IMR-90 (cell line): ENCODE results near the gene SLC35G6. TPM values are rescaled to one million over a fixed set of nuclear protein-coding genes. Genes with fewer than 3 reads are reported as not detected.

Experiments
- ATAC-seq: fragments of 200-7000 bp; cut with Tn5 transposase; 2 replicates; pipeline ENCODE4 v1.9.1; 2020; ENCODE audit warnings: low read depth, mild to moderate bottlenecking, moderate library complexity
- BruUV-seq: library from RNA; stranded (reverse); fragments of 400-500 nt; replicated peaks from 2 replicates; lab custom pipeline; 2021; lab: Mats Ljungman, UMichigan
- CTCF ChIA-PET: fragments of 300-600 bp; formaldehyde crosslinking; extraction: SDS; loops from one replicate; lab custom pipeline; 2021; ENCODE audit warnings: antibody characterized with exemption; lab: Yijun Ruan, JAX
- POLR2A ChIA-PET: fragments of 300-600 bp; sonication (Branson Sonifier 250); formaldehyde crosslinking; loops from one replicate; lab custom pipeline; 2022; ENCODE audit warnings: antibody characterized with exemption; ENCODE audit not compliant: unreplicated experiment; lab: Charles Lee
- DNase-seq: peaks from one replicate; pipeline ENCODE4 v3.0.0; 2013
- H2AFZ ChIP-seq: replicated peaks from 2 replicates; pipeline ENCODE3; 2013; ENCODE audit warnings: low read length, mild to moderate bottlenecking; ENCODE audit not compliant: poor library complexity
- H2AK5ac ChIP-seq: 2 replicates; pipeline ENCODE4 v1.6.1; 2013; ENCODE audit warnings: low read depth, low read length, inconsistent platforms
- H2AK9ac ChIP-seq: replicated peaks from 2 replicates; pipeline ENCODE3; 2013; ENCODE audit warnings: mild to moderate bottlenecking, low read depth, low read length, moderate library complexity; ENCODE audit not compliant: poor library complexity
- H2BK120ac ChIP-seq: 2 replicates; pipeline ENCODE4 v1.6.1; 2013; ENCODE audit warnings: low read depth, low read length, inconsistent platforms
- H2BK15ac ChIP-seq: 3 replicates; pipeline ENCODE4 v1.6.1; 2013; ENCODE audit warnings: low read depth, low read length, inconsistent platforms
- H2BK20ac ChIP-seq: 2 replicates; pipeline ENCODE4 v1.6.1; 2013; ENCODE audit warnings: low read depth, mild to moderate bottlenecking, inconsistent platforms, low read length, moderate library complexity
- H2BK5ac ChIP-seq: 2 replicates; pipeline ENCODE4 v1.6.1; 2013; ENCODE audit warnings: mild to moderate bottlenecking, low read depth, low read length, inconsistent platforms; ENCODE audit not compliant: poor library complexity, severe bottlenecking
- H3K14ac ChIP-seq: replicated peaks from 2 replicates; pipeline ENCODE4 v1.6.1; 2013; ENCODE audit warnings: low read depth, low read length, inconsistent platforms
- H3K18ac ChIP-seq: 2 replicates; pipeline ENCODE4 v1.6.1; 2013; ENCODE audit warnings: low read depth, low read length, control low read depth
- H3K23ac ChIP-seq: 2 replicates; pipeline ENCODE4 v1.6.1; 2013; ENCODE audit warnings: low read depth, low read length, inconsistent platforms
- H3K27ac ChIP-seq: 2 replicates; pipeline ENCODE4 v1.5.1; 2013; ENCODE audit warnings: mild to moderate bottlenecking, control low read depth, low read length; ENCODE audit not compliant: insufficient read depth
- H3K27me3 ChIP-seq: 2 replicates; pipeline ENCODE4 v1.6.1; 2013; ENCODE audit warnings: low read length; ENCODE audit not compliant: control insufficient read depth, insufficient read depth
- H3K36me3 ChIP-seq: 2 replicates; pipeline ENCODE4 v1.6.1; 2013; ENCODE audit warnings: low read length, mixed read lengths; ENCODE audit not compliant: control insufficient read depth, insufficient read depth
- H3K4ac ChIP-seq: 2 replicates; pipeline ENCODE4 v1.6.1; 2013; ENCODE audit warnings: low read depth, low read length, inconsistent platforms
- H3K4me1 ChIP-seq: 2 replicates; pipeline ENCODE4 v1.6.1; 2013; ENCODE audit warnings: low read length, mixed read lengths; ENCODE audit not compliant: control insufficient read depth, insufficient read depth
- H3K4me2 ChIP-seq: 2 replicates; pipeline ENCODE4 v1.6.1; 2013; ENCODE audit warnings: low read depth, mild to moderate bottlenecking, control low read depth, low read length, moderate library complexity
- H3K4me3 ChIP-seq: 2 replicates; pipeline ENCODE4 v1.5.1; 2013; ENCODE audit warnings: low read depth, mild to moderate bottlenecking, control low read depth, low read length, moderate library complexity; ENCODE audit not compliant: insufficient read depth
- H3K56ac ChIP-seq: 2 replicates; pipeline ENCODE4 v1.6.1; 2013; ENCODE audit warnings: low read length, inconsistent platforms; ENCODE audit not compliant: insufficient read depth; ENCODE audit errors: extremely low read depth
- H3K79me1 ChIP-seq, 2 experiments: 2 replicates each; pipeline ENCODE4 v1.6.1; 2013; ENCODE audit warnings: low read length in 2 of 2, inconsistent platforms in 1 of 2, low read depth in 1 of 2
- H3K9ac ChIP-seq: 2 replicates; pipeline ENCODE4 v1.6.1; 2013; ENCODE audit warnings: low read depth, low read length, control low read depth
- H3K9me1 ChIP-seq: 2 replicates; pipeline ENCODE4 v1.6.1; 2013; ENCODE audit warnings: low read length, inconsistent platforms; ENCODE audit not compliant: insufficient read depth
- H3K9me3 ChIP-seq: 2 replicates; pipeline ENCODE4 v1.6.1; 2013; ENCODE audit warnings: low read length; ENCODE audit not compliant: control insufficient read depth, insufficient read depth
- H4K20me1 ChIP-seq: 2 replicates; pipeline ENCODE4 v1.6.1; 2013; ENCODE audit warnings: low read length, inconsistent platforms; ENCODE audit not compliant: insufficient read depth
- H4K5ac ChIP-seq: 2 replicates; pipeline ENCODE4 v1.6.1; 2013; ENCODE audit warnings: mild to moderate bottlenecking, low read depth, low read length, control low read depth
- H4K8ac ChIP-seq, 2 experiments: 2 replicates each; pipeline ENCODE4 v1.6.1; 2013; ENCODE audit warnings: low read depth in 2 of 2, low read length in 2 of 2, control low read depth in 1 of 2, inconsistent platforms in 1 of 2
- H4K91ac ChIP-seq: 2 replicates; pipeline ENCODE4 v1.6.1; 2013; ENCODE audit warnings: low read depth, low read length, inconsistent platforms; ENCODE audit not compliant: insufficient read depth
- BHLHE40 ChIP-seq: fragments of 150-350 bp; IDR thresholded peaks from 2 replicates; pipeline ENCODE4 v1.6.1; 2016; ENCODE audit warnings: mild to moderate bottlenecking, low read depth, low read length
- CEBPB ChIP-seq: IDR thresholded peaks from 2 replicates; pipeline ENCODE4 v1.6.1; 2012; ENCODE audit warnings: low read depth, low read length, improper control_type of control experiment
- CHD1 ChIP-seq: IDR thresholded peaks from 2 replicates; pipeline ENCODE4 v1.6.1; 2012; ENCODE audit warnings: low read depth, low read length, improper control_type of control experiment
- CTCF ChIP-seq: conservative IDR thresholded peaks from 2 replicates; pipeline ENCODE4 v1.5.1; 2012; ENCODE audit warnings: mild to moderate bottlenecking, low read depth, low read length, improper control_type of control experiment
- FOS ChIP-seq: fragments of 150-350 bp; IDR thresholded peaks from 2 replicates; pipeline ENCODE4 v1.6.1; 2016; ENCODE audit warnings: low read depth, low read length
- MAFK ChIP-seq: IDR thresholded peaks from 2 replicates; pipeline ENCODE4 v1.6.1; 2012; ENCODE audit warnings: low read depth, low read length, improper control_type of control experiment
- MAZ ChIP-seq: IDR thresholded peaks from 2 replicates; pipeline ENCODE4 v1.6.1; 2012; ENCODE audit warnings: low read depth, mild to moderate bottlenecking, low read length, improper control_type of control experiment, moderate library complexity, borderline replicate concordance
- MXI1 ChIP-seq: IDR thresholded peaks from 2 replicates; pipeline ENCODE4 v1.6.1; 2012; ENCODE audit warnings: low read depth, mild to moderate bottlenecking, low read length, moderate library complexity, borderline replicate concordance
- NFE2L2 ChIP-seq: fragments of 150-350 bp; IDR thresholded peaks from 2 replicates; pipeline ENCODE4 v1.6.1; 2016; ENCODE audit warnings: low read depth, mild to moderate bottlenecking, low read length
- RAD21 ChIP-seq: IDR thresholded peaks from 2 replicates; pipeline ENCODE4 v1.6.1; 2012; ENCODE audit warnings: low read length, improper control_type of control experiment
- RCOR1 ChIP-seq: IDR thresholded peaks from 2 replicates; pipeline ENCODE4 v1.6.1; 2012; ENCODE audit warnings: mild to moderate bottlenecking, low read length, improper control_type of control experiment; ENCODE audit not compliant: insufficient replicate concordance
- RFX5 ChIP-seq: IDR thresholded peaks from 2 replicates; pipeline ENCODE4 v1.8.0; 2012; ENCODE audit warnings: low read depth, mild to moderate bottlenecking, low read length, moderate library complexity
- SMC3 ChIP-seq: fragments of 150-350 bp; IDR thresholded peaks from 2 replicates; pipeline ENCODE4 v1.6.1; 2016; ENCODE audit warnings: low read depth, mild to moderate bottlenecking, antibody characterized with exemption, low read length, moderate library complexity
- USF2 ChIP-seq: fragments of 150-350 bp; IDR thresholded peaks from 2 replicates; pipeline ENCODE4 v1.6.1; 2017; ENCODE audit warnings: mild to moderate bottlenecking, antibody characterized with exemption, low read length, low read depth
- WGBS, 2 experiments: methylation state at CpG; one replicate each; pipeline versions ENCODE4 v1.1.5 to v1.1.7; 2013; ENCODE audit warnings: missing lambda C conversion rate in 2 of 2; ENCODE audit not compliant: insufficient read length in 1 of 2; ENCODE audit errors: extremely low coverage in 2 of 2; 5-methylcytosine and 5-hydroxymethylcytosine counted together
- dilution Hi-C: fragments of 300-500 bp; cut with HindIII; formaldehyde crosslinking; loops from one replicate; pipeline ENCODE4 v1.14.3; 2018; ENCODE audit warnings: low sequenced_read_pairs; ENCODE audit not compliant: unreplicated experiment
- in situ Hi-C: fragments of 300-500 bp; cut with MboI; formaldehyde crosslinking; loops from 3 replicates; pipeline ENCODE4 v1.14.3; 2019; ENCODE audit warnings: low sequenced_read_pairs, inconsistent platforms, mixed read lengths
- intact Hi-C: fragments of 100-400 bp; cut with micrococcal nuclease; formaldehyde crosslinking; loops from 2 replicates; pipeline ENCODE4 v1.10.0; 2022
- polyA plus RNA-seq, 3 experiments: library from polyadenylated mRNA; depleted of rRNA; stranded (reverse); fragments of >200 nt; gene quantifications; 2 replicates each; pipeline ENCODE4 v1.2.3, GENCODE V29; 2012; ENCODE audit warnings: low replicate concordance in 1 of 3
- total RNA-seq: library from RNA; depleted of rRNA; stranded (reverse); fragments of >200 nt; gene quantifications from 2 replicates; pipeline ENCODE4 v1.2.3, GENCODE V29; 2012

SLC35G6 gene
- total and polyA plus RNA-seq, 2 of the 4 experiments (the other 2 are of a cell fraction), result not detected

GRCh38 chr17:7466639-7467341, 14.5 kb upstream of the SLC35G6 start:
- Histone ChIP-seq H3K9ac (no peak overlapping the region), H3K27me3 (no peaks in the 10 kb centered on the region), H2AK5ac (no peak overlapping the region), H3K27ac (no peak overlapping the region), H2BK5ac (no peak overlapping the region), H3K56ac (no peak overlapping the region), H3K79me1 (peaks cover 9 to 75% of the 10 kb centered on the region in 2 experiments), H2AK9ac (peak overlapping the region; percentile 66), H3K4me3 (no peak overlapping the region), H3K4me1 (peaks cover 12% of the 10 kb centered on the region; the same call in 1 of the 2 replicates), H3K14ac (no peak overlapping the region), H3K9me3 (no peaks in the 10 kb centered on the region), H3K23ac (no peak overlapping the region), H2BK15ac (no peak overlapping the region), H4K8ac (no peak overlapping the region), H4K91ac (no peak overlapping the region), H3K4ac (no peak overlapping the region), H4K5ac (no peak overlapping the region), H3K36me3 (peaks cover 43% of the 10 kb centered on the region), H2BK120ac (no peak overlapping the region), H3K4me2 (no peak overlapping the region), H3K18ac (no peak overlapping the region), H4K20me1 (peaks cover 68% of the 10 kb centered on the region), H2BK20ac (no peak overlapping the region), H2AFZ (no peak overlapping the region), H3K9me1 (peaks cover 24% of the 10 kb centered on the region)
- DNase-seq, result peak; percentile 66
- ChIA-PET CTCF (no interaction called here), POLR2A (interaction anchor here (0.7 kb wide), 1 partner anchor 10 kb away, joined by 4 read pairs; no protein-coding TSS in a partner anchor)
- no TSS peak for BruUV-seq
- dilution Hi-C loops (no loop called here), intact Hi-C loops (no loop called here), in situ Hi-C loops (no loop called here)
- 100% methylated on average over 2 of the region's 16 CpGs; no CpG with 5 or more reads in 1 of the 2 experiments for WGBS, 2 experiments
- no peak for TF ChIP-seq RCOR1
- TF ChIP-seq FOS, result no peak
- TF ChIP-seq MXI1, result no peak
- TF ChIP-seq MAFK, result no peak
- no peak for TF ChIP-seq MAZ
- TF ChIP-seq CHD1, result no peak
- TF ChIP-seq NFE2L2, result no peak
- TF ChIP-seq SMC3, result no peak
- no peak for TF ChIP-seq RAD21
- no peak for TF ChIP-seq BHLHE40
- no peak for TF ChIP-seq USF2
- TF ChIP-seq RFX5, result no peak
- TF ChIP-seq CTCF, result no peak
- no peak for TF ChIP-seq CEBPB
- peak; percentile 58 for ATAC-seq
